ENCODE data around the gene NUBP1. TPM values are rescaled to one million over a fixed set of nuclear protein-coding genes. Genes with fewer than 3 reads are reported as not detected.

Gene NUBP1
- polyA plus RNA-seq (16.7 to 28.4 TPM (median 22.2 TPM) in 3 replicates), polyA minus RNA-seq (10.1 to 12.8 TPM (median 11.4 TPM) in 3 replicates)
- polyA plus RNA-seq (2011; ENCODE audit: low read depth): 29.6 TPM
- 17.7 and 22.5 TPM in 2 replicates for polyA plus RNA-seq (2011; cell fraction: cytosol; rRNA removed)
- 14.7 and 16.4 TPM in 2 replicates for polyA plus RNA-seq (2011; cell fraction: nucleus; rRNA removed)
- polyA plus RNA-seq (2012; ENCODE audit: low replicate concordance): 12.8 and 22.0 TPM in 2 replicates
- polyA minus RNA-seq (2011; cell fraction: cytosol; rRNA and poly(A)+ RNA removed): 21.3 TPM
- polyA minus RNA-seq (2011; cell fraction: nucleus; rRNA and poly(A)+ RNA removed): 4.6 and 4.7 TPM in 2 replicates

DNA sequence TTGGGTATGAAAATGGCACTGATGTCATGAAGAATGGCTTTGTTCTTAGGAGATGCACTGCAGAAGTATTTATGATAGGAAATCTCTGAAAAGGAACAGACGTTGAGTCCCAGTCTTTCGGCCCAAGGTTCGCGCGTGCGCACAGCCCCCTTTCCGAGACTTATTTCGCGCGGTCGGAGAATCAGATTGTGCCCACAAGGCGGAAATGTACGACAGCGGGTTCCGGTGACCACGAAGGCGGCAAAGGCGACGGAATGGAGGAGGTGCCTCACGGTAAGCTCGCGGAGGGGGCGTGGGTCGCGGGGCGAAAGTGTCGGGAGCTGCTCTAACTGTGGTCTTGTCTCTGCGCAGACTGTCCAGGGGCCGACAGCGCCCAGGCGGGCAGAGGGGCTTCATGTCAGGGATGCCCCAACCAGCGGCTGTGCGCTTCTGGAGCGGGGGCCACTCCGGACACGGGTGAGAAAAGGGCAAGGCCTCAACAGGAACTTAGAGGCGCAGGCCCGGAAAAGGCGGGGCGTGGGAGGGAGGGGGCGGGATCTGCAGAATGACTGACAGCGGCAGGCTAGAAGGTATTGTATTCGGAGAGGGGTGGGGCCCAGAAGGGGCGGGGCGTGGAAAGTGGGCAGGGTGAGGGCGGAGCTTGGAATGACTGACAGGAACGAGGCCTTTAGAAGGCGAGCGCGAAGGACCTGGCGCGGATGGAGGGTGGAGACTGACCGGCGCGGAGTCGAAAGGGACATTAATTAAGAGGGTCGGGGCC lies at the start of gene NUBP1:
Gene NUBP1, plus strand, starts transcription at position 233 of the 760 bp plus-strand sequence. Its CDS starts 22 bp downstream, at position 255.
- peak within 1 kb of the TSS; percentile 96 for H2AFZ ChIP-seq (ENCODE audit: control insufficient read depth, low read length)
- peak; percentile 83 for DNase-seq (ENCODE audit: low read depth, low spot score)
- peak within 1 kb of the TSS; percentile 92 for H3K27ac ChIP-seq (ENCODE audit: control insufficient read depth, insufficient read depth, low read length)
- no peaks in the 10 kb centered on the region for H3K9me1 ChIP-seq (ENCODE audit: control insufficient read depth, extremely low read depth, insufficient read depth, low read length)
- no peaks in the 10 kb centered on the region for H4K20me1 ChIP-seq (ENCODE audit: control insufficient read depth, extremely low read depth, insufficient read depth, low read length)
- H3K27me3 ChIP-seq (ENCODE audit: control insufficient read depth, extremely low read depth, insufficient read depth, low read length): no peaks in the 10 kb centered on the region
- H3K9me3 ChIP-seq (ENCODE audit: control insufficient read depth, low read depth, low read length): no peaks in the 10 kb centered on the region
- TF ChIP-seq, protein P1, sequence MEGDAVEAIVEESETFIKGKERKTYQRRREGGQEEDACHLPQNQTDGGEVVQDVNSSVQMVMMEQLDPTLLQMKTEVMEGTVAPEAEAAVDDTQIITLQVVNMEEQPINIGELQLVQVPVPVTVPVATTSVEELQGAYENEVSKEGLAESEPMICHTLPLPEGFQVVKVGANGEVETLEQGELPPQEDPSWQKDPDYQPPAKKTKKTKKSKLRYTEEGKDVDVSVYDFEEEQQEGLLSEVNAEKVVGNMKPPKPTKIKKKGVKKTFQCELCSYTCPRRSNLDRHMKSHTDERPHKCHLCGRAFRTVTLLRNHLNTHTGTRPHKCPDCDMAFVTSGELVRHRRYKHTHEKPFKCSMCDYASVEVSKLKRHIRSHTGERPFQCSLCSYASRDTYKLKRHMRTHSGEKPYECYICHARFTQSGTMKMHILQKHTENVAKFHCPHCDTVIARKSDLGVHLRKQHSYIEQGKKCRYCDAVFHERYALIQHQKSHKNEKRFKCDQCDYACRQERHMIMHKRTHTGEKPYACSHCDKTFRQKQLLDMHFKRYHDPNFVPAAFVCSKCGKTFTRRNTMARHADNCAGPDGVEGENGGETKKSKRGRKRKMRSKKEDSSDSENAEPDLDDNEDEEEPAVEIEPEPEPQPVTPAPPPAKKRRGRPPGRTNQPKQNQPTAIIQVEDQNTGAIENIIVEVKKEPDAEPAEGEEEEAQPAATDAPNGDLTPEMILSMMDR (optimal IDR thresholded peaks at IDR 0.05 in 1 of 3, IDR thresholded peaks at IDR 0.05 in 1 of 3, conservative IDR thresholded peaks at IDR 0.05 in 1 of 3; ENCODE audit: extremely low read depth in 1 of 3, insufficient read depth in 2 of 3, low read length in 3 of 3): no peak
- no peak for TF ChIP-seq EZH2 (IDR thresholded peaks at IDR 0.05; ENCODE audit: low read length)
- H3K9ac ChIP-seq (ENCODE audit: control insufficient read depth, extremely low read depth, insufficient read depth, low read length): peak within 1 kb of the TSS; percentile 96
- FAIRE-seq: peak; percentile 13
- no peaks in the 10 kb centered on the region for H3K79me2 ChIP-seq (ENCODE audit: control insufficient read depth, insufficient read depth, low read length)
- H3K4me2 ChIP-seq (ENCODE audit: control insufficient read depth, extremely low read depth, insufficient read depth, low read depth, low read length): peak within 1 kb of the TSS; percentile 83
- peak within 1 kb of the TSS; percentile 71 to 84 (median 75) for H3K4me3 ChIP-seq (ENCODE audit: control insufficient read depth in 2 of 3, extremely low read depth in 1 of 3, insufficient read depth in 2 of 3, low read depth in 1 of 3, low read length in 3 of 3)
- peaks cover 8% of the 10 kb centered on the region for H3K4me1 ChIP-seq (ENCODE audit: control insufficient read depth, extremely low read depth, insufficient read depth, low read length)
- peaks cover 0 to 2% of the 10 kb centered on the region in 2 experiments for H3K36me3 ChIP-seq (ENCODE audit: control insufficient read depth in 2 of 2, extremely low read depth in 1 of 2, insufficient read depth in 2 of 2, low read length in 2 of 2)
- dilution Hi-C loops (cut with MboI; ENCODE audit: extremely low pct_ligation_motif_present, low sequenced_read_pairs): loop anchor here (25.0 kb wide), 1 partner anchor 169 kb away; no protein-coding TSS in a partner anchor

DNA sequence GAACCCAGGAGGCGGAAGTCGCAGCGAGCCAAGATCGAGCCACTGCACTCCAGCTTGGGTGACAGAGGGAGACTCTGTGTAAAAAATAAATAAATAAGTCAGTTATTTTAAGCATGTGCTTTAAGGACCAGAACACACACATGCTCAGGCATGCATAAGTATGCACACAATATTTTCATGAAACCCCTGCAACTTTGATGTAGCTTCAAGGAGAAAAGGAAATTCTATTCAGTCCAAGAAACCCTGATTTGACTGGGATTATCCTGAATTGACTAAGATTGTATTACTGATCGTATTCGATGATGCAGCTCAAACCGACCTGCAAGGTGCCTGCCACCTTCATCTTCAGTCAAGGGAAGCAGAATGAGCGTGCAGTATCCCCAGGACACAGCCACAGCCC lies 49.8 kb upstream of the NUBP1 start:
- no peak overlapping the region for H3K9ac ChIP-seq (ENCODE audit: control insufficient read depth, extremely low read depth, insufficient read depth, low read length)
- H3K4me2 ChIP-seq (ENCODE audit: control insufficient read depth, extremely low read depth, insufficient read depth, low read depth, low read length): no peak overlapping the region
- no peak overlapping the region for H3K27ac ChIP-seq (ENCODE audit: control insufficient read depth, insufficient read depth, low read length)
- H3K9me1 ChIP-seq (ENCODE audit: control insufficient read depth, extremely low read depth, insufficient read depth, low read length): no peaks in the 10 kb centered on the region
- no peak overlapping the region for H3K4me3 ChIP-seq (ENCODE audit: control insufficient read depth in 2 of 3, extremely low read depth in 1 of 3, insufficient read depth in 2 of 3, low read depth in 1 of 3, low read length in 3 of 3)
- H3K36me3 ChIP-seq (ENCODE audit: control insufficient read depth in 2 of 2, extremely low read depth in 1 of 2, insufficient read depth in 2 of 2, low read length in 2 of 2): no peaks in the 10 kb centered on the region
- H3K79me2 ChIP-seq (ENCODE audit: control insufficient read depth, insufficient read depth, low read length): no peaks in the 10 kb centered on the region
- H3K27me3 ChIP-seq (ENCODE audit: control insufficient read depth, extremely low read depth, insufficient read depth, low read length): peaks cover under 1% of the 10 kb centered on the region
- no peak for FAIRE-seq
- no peaks in the 10 kb centered on the region for H4K20me1 ChIP-seq (ENCODE audit: control insufficient read depth, extremely low read depth, insufficient read depth, low read length)
- no peak for TF ChIP-seq EZH2 (IDR thresholded peaks at IDR 0.05; ENCODE audit: low read length)
- TF ChIP-seq, protein P1 (optimal IDR thresholded peaks at IDR 0.05 in 1 of 3, IDR thresholded peaks at IDR 0.05 in 1 of 3, conservative IDR thresholded peaks at IDR 0.05 in 1 of 3; ENCODE audit: extremely low read depth in 1 of 3, insufficient read depth in 2 of 3, low read length in 3 of 3): no peak
- H3K9me3 ChIP-seq (ENCODE audit: control insufficient read depth, low read depth, low read length): no peaks in the 10 kb centered on the region
- no peak overlapping the region for H2AFZ ChIP-seq (ENCODE audit: control insufficient read depth, low read length)
- dilution Hi-C loops (cut with MboI; ENCODE audit: extremely low pct_ligation_motif_present, low sequenced_read_pairs): no loop called here
- no peak for DNase-seq (ENCODE audit: low read depth, low spot score)
- H3K4me1 ChIP-seq (ENCODE audit: control insufficient read depth, extremely low read depth, insufficient read depth, low read length): no peaks in the 10 kb centered on the region
